Activated T-helper 1 cell treated with Interleukin-2 at 50 U/mL for 16 hours (primary cell): ENCODE measurements around the gene MCHR1.
"Not testable (repeated sequence)": the region's sequence is repeated elsewhere in the genome, so short reads cannot be mapped to it uniquely, and the experiment has no call there.

ENCODE experiments used
- DNase-seq: peaks from one replicate; pipeline ENCODE4 v3.0.0-alpha.2; 2020; ENCODE audit warnings: low read depth

The MCHR1 gene

DNA sequence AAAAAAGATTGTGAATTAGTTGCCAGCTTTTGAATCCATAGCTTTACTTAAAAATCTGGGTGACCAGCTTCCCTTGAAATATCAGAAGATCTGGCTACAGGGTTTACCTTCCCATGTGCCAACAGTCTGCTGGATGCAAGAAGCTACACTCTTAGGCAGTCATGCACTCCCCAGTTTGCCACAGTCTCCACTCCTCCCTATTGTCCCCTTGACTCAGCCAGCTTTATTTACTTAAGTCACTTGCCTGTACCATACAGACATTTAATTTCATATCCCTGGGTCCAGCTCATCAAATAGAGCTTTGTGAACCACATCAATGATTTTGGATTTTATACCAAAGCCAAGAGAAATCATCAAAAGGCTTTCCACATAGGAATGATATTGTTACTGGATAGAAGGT is 12.2 kb downstream of the MCHR1 start:
- no peak for DNase-seq

DNA sequence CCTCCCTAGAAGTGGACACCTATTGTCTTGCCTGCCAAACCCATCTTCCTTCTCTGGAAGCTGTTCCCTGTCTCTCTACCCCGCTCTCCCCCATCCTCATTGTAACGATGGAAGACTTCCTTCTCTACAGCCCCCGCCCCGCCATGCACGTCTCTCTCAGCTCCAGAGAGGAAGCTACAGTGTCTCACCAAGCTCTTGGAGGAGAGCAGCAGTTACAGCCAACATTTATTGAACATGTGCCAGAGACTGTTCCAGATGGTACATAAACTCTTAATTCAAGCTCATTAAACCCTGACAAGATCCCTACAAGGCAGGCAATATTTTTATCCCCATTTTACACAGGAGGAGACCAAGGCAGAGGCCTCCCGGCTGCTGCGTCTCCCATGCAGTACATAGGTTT is 15.1 kb downstream of the MCHR1 start:
- no peak for DNase-seq

GRCh38 chr22:40701274-40701673 is 22.0 kb downstream of the MCHR1 start:
- DNase-seq = no peak

DNA sequence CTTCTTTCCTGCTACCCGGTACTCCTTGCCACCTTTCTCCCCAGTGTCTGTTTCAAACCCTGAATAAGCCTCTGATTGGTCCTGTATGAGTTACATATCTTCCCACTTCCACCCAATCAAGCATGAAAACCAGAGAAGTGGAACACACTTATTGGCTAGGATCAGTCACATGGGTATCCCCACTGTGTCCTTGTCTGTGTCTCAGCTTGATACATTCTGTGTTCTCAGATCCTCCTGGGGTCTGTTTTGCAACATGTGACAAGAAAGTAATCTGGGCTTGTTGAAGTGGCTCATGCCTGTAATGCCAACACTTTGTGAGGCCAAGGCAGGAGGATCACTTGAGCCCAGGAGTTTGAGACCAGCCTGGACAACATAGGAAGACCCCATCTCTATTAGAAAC is 23.9 kb downstream of the MCHR1 start:
- DNase-seq = no peak

DNA sequence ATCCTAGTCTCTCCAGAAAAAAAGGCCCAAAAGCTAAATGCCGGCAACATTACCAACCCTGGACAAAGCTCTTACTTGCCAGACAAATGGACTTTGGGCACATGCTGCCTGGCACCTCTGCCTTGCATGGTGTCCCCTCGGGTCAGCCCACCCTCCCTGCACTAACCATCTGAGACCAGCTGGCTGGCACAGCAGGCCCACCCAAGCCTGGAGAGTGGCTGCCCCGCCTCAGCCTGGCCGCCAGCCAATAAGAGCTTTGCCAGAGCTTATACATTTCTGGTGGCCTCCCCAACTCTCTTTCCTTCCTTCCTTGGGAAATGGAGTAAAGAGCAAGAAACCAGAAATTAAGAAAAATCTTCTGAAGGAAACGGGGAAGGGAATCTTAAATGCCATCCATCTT is 24.5 kb downstream of the MCHR1 start:
- DNase-seq = no peak

DNA sequence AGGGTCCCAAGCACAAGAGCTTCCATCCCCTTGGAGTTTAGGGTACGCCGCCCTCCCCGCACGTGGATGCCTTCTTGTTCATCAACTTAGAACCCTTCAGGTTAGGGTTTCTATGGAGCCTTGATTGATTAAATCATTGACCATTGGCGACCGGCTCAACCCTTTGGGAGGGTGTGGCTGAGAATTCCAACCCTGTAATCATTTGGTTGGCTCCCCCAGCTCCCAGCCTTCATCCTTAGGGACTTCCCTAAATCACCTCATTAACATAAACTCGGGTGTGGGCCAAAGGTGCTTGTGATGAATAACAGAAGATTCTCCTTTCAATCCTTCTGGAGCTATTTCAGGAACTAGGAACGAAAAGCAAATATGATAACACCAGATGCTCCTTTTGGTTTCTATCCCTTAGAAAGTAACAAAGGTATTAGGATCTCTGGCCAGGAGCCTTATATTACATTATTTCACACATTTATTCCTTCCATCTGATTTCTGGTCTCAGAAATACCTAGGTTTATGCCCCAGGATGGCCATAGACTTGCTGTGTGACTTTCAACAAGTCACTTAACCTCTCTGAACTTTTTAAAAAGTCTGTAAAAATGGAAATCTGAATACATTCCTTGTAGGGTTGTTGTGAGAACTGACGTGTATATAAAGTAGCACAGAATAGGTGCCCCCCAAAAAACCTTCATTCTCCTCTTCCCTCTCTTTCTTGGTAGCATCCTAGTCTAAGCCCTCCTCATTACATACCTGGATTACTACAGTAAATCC is 26.8 kb downstream of the MCHR1 start:
- DNase-seq = no peak

DNA sequence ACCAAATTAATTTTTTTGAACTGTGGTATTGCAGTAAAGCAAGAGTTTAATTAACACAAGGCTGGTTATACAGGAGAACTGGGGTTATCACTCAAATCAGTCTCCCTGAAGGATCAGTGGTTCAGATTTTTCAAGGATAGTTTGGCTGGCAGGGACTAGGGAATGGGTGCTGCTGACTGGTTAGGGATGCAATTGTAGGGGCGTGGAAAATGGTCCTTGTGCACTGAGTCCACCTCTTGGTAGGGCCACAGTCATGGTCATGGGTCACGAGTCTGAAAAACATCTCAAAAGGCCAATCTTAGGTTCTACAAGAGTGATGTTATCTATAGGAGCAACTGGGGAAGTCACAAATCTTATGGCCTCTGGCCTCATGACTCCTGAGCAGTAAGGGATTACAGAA is 27.9 kb downstream of the MCHR1 start:
- no peak for DNase-seq

- no peak for DNase-seq
These were observed 28.9 kb downstream of the MCHR1 start for GRCh38 chr22:40708177-40708576.

DNA sequence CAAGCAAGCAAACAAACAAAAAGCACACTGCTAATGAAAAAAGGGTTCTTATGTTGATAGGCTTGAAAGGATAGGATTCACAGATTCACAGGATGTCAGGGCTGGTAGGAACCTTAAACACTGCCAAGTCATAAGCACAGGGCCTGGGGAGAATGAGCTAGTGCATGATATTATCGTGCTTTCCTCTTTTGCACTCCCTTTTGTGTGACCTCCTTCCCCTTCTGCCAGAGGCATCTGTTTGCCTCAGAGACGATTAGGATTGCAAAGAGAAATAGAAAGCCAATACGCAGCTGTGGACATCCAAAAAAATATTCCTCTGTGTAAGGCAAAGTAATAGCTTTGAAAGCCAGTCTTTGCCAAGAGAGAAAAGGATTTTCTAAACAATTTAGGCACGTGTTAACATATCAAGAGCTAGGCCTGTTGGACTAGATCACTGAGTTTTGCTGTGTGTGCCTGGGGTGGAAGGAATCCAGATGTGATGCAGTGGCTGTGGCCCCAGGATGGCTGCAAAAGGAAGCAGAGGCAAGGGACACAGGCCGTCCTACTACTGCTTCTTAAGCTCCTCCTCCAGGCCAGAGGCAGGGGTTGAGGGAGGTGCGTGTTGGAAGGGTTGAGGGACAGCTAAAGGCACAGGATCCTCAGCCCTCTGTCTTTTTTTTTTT is 30.6 kb downstream of the MCHR1 start:
- DNase-seq = no peak

DNA sequence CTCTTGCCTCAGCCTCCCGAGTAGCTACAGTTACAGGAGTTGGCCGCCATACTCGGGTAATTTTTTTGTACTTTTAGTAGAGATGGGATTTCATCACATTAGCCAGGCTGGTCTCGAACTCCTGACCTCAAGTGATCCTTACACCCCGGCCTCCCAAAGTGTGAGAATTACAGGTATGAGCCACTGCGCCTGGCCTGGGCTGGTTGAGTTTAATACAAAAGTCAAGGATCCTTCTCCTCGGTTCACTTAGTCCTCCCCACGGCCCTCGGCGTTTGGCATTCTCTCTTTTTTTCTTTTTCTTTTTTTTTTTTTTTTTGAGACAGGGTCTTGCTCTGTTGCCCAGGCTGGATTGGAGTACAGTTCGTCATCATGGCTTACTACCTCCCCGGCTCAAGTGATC is 33.0 kb downstream of the MCHR1 start:
- DNase-seq = no peak

GRCh38 chr22:40714499-40715337 is 35.4 kb downstream of the MCHR1 start:
- DNase-seq = no peak

- no peak for DNase-seq
These were observed 36.8 kb downstream of the MCHR1 start for GRCh38 chr22:40716116-40716515.

DNA sequence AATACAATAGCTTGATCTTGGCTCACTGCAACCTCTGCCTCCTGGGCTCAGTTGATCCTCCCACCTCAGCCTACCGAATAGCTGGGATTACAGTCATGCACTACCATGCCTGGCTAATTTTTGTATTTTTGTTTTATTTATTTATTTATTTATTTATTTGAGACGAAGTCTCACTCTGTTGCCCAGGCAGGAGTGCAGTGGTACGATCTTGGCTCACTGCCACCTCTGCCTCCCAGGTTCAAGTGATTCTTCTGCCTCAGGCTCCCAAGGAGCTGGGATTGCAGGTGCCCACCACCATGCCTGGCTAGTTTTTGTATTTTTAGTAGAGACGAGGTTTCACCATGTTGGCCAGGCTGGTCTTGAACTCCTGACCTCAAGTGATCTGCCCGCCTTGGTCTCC is 38.4 kb downstream of the MCHR1 start:
- DNase-seq = not testable (repeated sequence)

GRCh38 chr22:40718250-40719204 is 39.2 kb downstream of the MCHR1 start:
- DNase-seq = no peak

DNA sequence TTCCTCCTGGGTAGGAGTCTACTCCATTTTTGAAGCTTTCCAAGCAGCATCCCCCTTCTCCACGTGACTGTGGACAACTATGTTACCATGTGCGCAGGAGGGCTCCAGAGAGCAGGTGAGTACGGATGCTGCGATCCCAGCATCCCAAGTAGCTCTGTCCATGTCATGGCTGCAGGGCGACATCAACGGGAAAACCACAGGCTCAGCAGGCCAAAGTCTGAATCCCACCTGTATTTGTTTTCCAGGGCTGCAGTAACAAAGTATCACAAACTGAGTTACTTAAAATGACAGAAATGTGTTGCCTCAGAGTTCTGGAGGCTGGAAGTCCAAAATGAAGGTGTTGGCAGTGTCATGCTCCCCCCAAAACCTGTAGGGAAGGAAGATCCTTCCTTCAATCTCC is 40.3 kb downstream of the MCHR1 start:
- DNase-seq = no peak

- DNase-seq = not testable (repeated sequence)
These were observed 40.9 kb downstream of the MCHR1 start for GRCh38 chr22:40720156-40720537.

DNA sequence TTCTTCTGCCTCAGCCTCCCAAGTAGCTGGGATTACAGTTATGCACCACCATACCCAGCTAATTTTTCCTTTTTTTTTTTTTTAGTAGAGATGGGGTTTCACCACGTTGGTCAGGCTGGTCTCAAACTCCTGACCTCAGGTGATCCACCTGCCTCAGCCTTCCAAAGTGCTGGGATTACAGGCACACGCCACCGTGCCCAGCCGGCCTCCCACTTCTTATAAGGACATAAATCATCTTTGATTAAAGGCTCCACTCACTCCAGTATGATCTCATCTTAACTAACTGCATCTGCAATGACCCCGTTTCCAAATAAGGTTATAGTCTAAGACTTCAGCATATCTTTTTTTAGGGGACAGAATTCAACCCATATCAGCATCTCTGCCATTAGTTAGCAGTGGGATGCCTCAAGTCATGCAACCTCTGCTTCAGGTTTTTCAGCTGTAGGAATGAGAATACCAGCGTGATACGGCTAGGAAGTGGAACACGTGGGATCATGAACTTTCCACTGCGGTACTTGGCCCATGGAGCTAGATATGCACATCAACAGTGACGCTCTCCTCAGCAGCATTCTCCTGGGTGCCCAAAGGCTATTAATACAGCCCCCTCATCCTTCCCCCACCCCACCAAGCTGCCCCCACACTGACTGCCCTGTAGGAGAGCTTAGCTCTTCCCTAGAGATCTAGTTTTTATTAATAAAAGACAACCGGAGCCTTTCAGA is 41.4 kb downstream of the MCHR1 start:
- DNase-seq = no peak

GRCh38 chr22:40721266-40721665 is 42.0 kb downstream of the MCHR1 start:
- no peak for DNase-seq

- no peak for DNase-seq
These were observed 44.2 kb downstream of the MCHR1 start for GRCh38 chr22:40723396-40723933.

DNA sequence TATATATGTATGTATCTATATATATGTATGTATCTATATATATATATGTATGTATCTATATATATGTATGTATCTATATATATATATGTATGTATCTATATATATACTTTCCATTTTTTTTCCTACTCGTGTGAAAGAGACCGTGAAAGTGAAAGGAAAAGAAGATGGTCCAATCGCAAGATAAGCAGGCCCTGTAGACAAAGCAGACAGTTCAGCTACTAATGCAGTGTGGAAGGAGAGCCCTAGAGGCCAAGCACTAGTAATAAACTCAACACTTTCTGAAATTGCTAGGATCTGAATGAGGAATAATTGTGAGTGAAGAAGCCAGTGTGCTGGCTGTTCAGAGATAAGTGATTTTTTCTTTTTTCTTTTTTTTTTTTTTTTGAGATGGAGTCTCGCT is 47.2 kb downstream of the MCHR1 start:
- no peak for DNase-seq
